ENCODE measurements around the gene CHST5. TPM values are rescaled to one million over a fixed set of nuclear protein-coding genes. Genes with fewer than 3 reads are reported as not detected.

Gene CHST5
- total RNA-seq, 1 experiment from 2014 or later = 0.11 TPM

- intact Hi-C loops (cut with micrococcal nuclease; ENCODE audit: unreplicated experiment) = no loop called here
Measured at GRCh38 chr16:75479421-75479990, 56.4 kb downstream of the CHST5 start.

More at GRCh38 chr16:75479421-75479990, 56.4 kb downstream of the CHST5 start:
- no peaks in the 10 kb centered on the region for H3K4me1 Mint-ChIP-seq (ENCODE audit: low read depth, unreplicated experiment)
- no peaks in the 10 kb centered on the region for H3K27me3 ChIP-seq (replicated peaks; ENCODE audit: control insufficient read depth, insufficient read depth, low read length)
- TF ChIP-seq, protein P1, sequence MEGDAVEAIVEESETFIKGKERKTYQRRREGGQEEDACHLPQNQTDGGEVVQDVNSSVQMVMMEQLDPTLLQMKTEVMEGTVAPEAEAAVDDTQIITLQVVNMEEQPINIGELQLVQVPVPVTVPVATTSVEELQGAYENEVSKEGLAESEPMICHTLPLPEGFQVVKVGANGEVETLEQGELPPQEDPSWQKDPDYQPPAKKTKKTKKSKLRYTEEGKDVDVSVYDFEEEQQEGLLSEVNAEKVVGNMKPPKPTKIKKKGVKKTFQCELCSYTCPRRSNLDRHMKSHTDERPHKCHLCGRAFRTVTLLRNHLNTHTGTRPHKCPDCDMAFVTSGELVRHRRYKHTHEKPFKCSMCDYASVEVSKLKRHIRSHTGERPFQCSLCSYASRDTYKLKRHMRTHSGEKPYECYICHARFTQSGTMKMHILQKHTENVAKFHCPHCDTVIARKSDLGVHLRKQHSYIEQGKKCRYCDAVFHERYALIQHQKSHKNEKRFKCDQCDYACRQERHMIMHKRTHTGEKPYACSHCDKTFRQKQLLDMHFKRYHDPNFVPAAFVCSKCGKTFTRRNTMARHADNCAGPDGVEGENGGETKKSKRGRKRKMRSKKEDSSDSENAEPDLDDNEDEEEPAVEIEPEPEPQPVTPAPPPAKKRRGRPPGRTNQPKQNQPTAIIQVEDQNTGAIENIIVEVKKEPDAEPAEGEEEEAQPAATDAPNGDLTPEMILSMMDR (IDR thresholded peaks at IDR 0.05; ENCODE audit: insufficient read depth in 1 of 2, low read depth in 1 of 2, low read length in 1 of 2, severe bottlenecking in 1 of 2, unreplicated experiment in 1 of 2) = no peak
- H3K4me1 ChIP-seq = no peaks in the 10 kb centered on the region
- H3K9me3 Mint-ChIP-seq (ENCODE audit: unreplicated experiment) = no peaks in the 10 kb centered on the region
- no peak overlapping the region for H3K27ac Mint-ChIP-seq (ENCODE audit: unreplicated experiment)
- H3K4me3 Mint-ChIP-seq (ENCODE audit: unreplicated experiment) = no peak overlapping the region
- DNase-seq = no peak
- CTCF ChIA-PET = no interaction called here
- no peak overlapping the region for H3K4me3 ChIP-seq (ENCODE audit: low read depth, low read length)
- POLR2A ChIA-PET = no interaction called here
- no peaks in the 10 kb centered on the region for H3K9me3 ChIP-seq
- H3K36me3 ChIP-seq (ENCODE audit: control insufficient read depth, insufficient read depth, low read length) = no peaks in the 10 kb centered on the region
- no peaks in the 10 kb centered on the region for H3K27me3 Mint-ChIP-seq (ENCODE audit: insufficient read depth, unreplicated experiment)
- no TSS peak for BruUV-seq (replicated peaks)
- no peaks in the 10 kb centered on the region for H3K36me3 Mint-ChIP-seq (ENCODE audit: insufficient read depth, unreplicated experiment)

Other genes with a start within 250 kb of the CHST5 start
- 71.6 and 77.6 TPM in 2 replicates for gene CFDP1, start 102.6 kb downstream of the CHST5 start, total RNA-seq (2022)
- gene TMEM170A, start 71.4 kb downstream of the CHST5 start, total RNA-seq (2022) = 57.4 and 63.6 TPM in 2 replicates
- 1.1 and 1.3 TPM in 2 replicates for gene CHST6, start 40.7 kb downstream of the CHST5 start, total RNA-seq (2022)
- gene TMEM231, start 20.1 kb upstream of the CHST5 start, total RNA-seq (2022) = 5.2 and 6.6 TPM in 2 replicates
- gene GABARAPL2, start 30.3 kb upstream of the CHST5 start, total RNA-seq (2022) = 82.6 and 88.2 TPM in 2 replicates
- gene ADAT1, start 87.2 kb upstream of the CHST5 start, total RNA-seq (2022) = 70.1 and 71.3 TPM in 2 replicates
- gene KARS1, start 111.6 kb upstream of the CHST5 start, total RNA-seq (2022) = 244 and 245 TPM in 2 replicates
- 25.1 and 27.1 TPM in 2 replicates for gene TERF2IP, start 111.7 kb upstream of the CHST5 start, total RNA-seq (2022)
- gene CPHXL2, start 140.9 kb upstream of the CHST5 start, total RNA-seq (2022) = not detected in 2 replicates
- not detected in 2 replicates for gene DUXB, start 165.4 kb upstream of the CHST5 start, total RNA-seq (2022)
- gene CPHXL, start 190.4 kb upstream of the CHST5 start, total RNA-seq (2022) = not detected in 2 replicates